ENCODE measurements around the gene SSH2. TPM values are rescaled to one million over a fixed set of nuclear protein-coding genes. Genes with fewer than 3 reads are reported as not detected.

The SSH2 gene
- total and polyA plus RNA-seq, 2 of the 13 experiments (the other 11 are each of a cell fraction or from before 2014, with no cell fraction given) = 6.0 to 6.4 TPM

GRCh38 chr17:29820425-29820824 lies 109.6 kb downstream of the SSH2 start:
- BruUV-seq (replicated peaks) = no TSS peak

More at GRCh38 chr17:29820425-29820824, 109.6 kb downstream of the SSH2 start:
- Histone ChIP-seq H3K9ac (ENCODE audit: insufficient read depth, low read depth, low read length) (no peak overlapping the region), H3K4me3 (replicated peaks in 1 of 3; ENCODE audit: insufficient read depth in 1 of 3, low read depth in 2 of 3, low read length in 3 of 3) (no peak overlapping the region), H2AFZ (ENCODE audit: low read length) (no peak overlapping the region), H4K20me1 (ENCODE audit: insufficient read depth, low read length) (no peaks in the 10 kb centered on the region), H3K9me3 (ENCODE audit: low read length) (no peaks in the 10 kb centered on the region), H3K36me3 (replicated peaks in 1 of 2; ENCODE audit: control insufficient read depth in 1 of 2, insufficient read depth in 2 of 2, low read length in 2 of 2) (no peaks in the 10 kb centered on the region), H3K27me3 (ENCODE audit: control insufficient read depth in 1 of 2, insufficient read depth in 2 of 2, low read length in 2 of 2) (no peaks in the 10 kb centered on the region), H3K4me2 (ENCODE audit: low read depth, low read length) (no peak overlapping the region), H3K4me1 (ENCODE audit: insufficient read depth, low read length) (peaks cover 2% of the 10 kb centered on the region), H3K27ac (ENCODE audit: extremely low read length, insufficient read depth, low read length) (no peak overlapping the region), H3K79me2 (ENCODE audit: insufficient read depth, low read length) (no peaks in the 10 kb centered on the region)
- ChIA-PET CTCF (ENCODE audit: low intra/inter-chr PET ratio, low total read pairs) (no interaction called here), POLR2A (no interaction called here)
- FAIRE-seq (no peak), ATAC-seq (no peak), DNase-seq (ENCODE audit: low spot score) (no peak)
- in situ Hi-C loops (cut with HindIII; ENCODE audit: extremely low pct_ligation_motif_present, low pct_unique_long_range_greater_than_20kb) (no loop called here), intact Hi-C loops (cut with micrococcal nuclease; ENCODE audit: unreplicated experiment) (no loop called here)
- TF ChIP-seq ETV5 (CRISPR knock-in tag; IDR thresholded peaks at IDR 0.05; ENCODE audit: borderline replicate concordance) (no peak), NAIF1 (CRISPR knock-in tag; IDR thresholded peaks at IDR 0.05; ENCODE audit: borderline replicate concordance) (no peak), MTF1 (CRISPR knock-in tag; IDR thresholded peaks at IDR 0.05) (no peak), CHD2 (IDR thresholded peaks at IDR 0.05; ENCODE audit: low read depth, low read length) (no peak), ZMYM3 (CRISPR knock-in tag; IDR thresholded peaks at IDR 0.05) (no peak), JARID2 (CRISPR knock-in tag; IDR thresholded peaks at IDR 0.05; ENCODE audit: insufficient replicate concordance) (no peak), E2F1 (CRISPR knock-in tag; IDR thresholded peaks at IDR 0.05) (no peak), TBP (CRISPR knock-in tag; IDR thresholded peaks at IDR 0.05) (no peak), ZBTB3 (CRISPR knock-in tag; IDR thresholded peaks at IDR 0.05; ENCODE audit: borderline replicate concordance, low read depth) (no peak), THYN1 (CRISPR knock-in tag; IDR thresholded peaks at IDR 0.05; ENCODE audit: borderline replicate concordance, low read depth) (no peak), SRSF4 (IDR thresholded peaks at IDR 0.05; ENCODE audit: low read depth, low read length, poor library complexity, severe bottlenecking) (no peak), PRMT3 (CRISPR knock-in tag; IDR thresholded peaks at IDR 0.05; ENCODE audit: borderline replicate concordance, low read depth) (no peak), ZNF329 (CRISPR knock-in tag; IDR thresholded peaks at IDR 0.05; ENCODE audit: low read depth) (no peak), NFE2 (CRISPR knock-in tag; IDR thresholded peaks at IDR 0.05) (no peak)
- TF ChIP-seq, protein P1, sequence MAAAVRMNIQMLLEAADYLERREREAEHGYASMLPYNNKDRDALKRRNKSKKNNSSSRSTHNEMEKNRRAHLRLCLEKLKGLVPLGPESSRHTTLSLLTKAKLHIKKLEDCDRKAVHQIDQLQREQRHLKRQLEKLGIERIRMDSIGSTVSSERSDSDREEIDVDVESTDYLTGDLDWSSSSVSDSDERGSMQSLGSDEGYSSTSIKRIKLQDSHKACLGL (CRISPR knock-in tag; IDR thresholded peaks at IDR 0.05) = no peak
- WGBS (ENCODE audit: low lambda C conversion rate) = 71% methylated on average over 1 of the region's 1 CpG

Data from HepG2 (cell line).